Mononuclear cell (primary cell): Measurements from ENCODE around the gene SCYL2. TPM values are rescaled to one million over a fixed set of nuclear protein-coding genes. Genes with fewer than 3 reads are reported as not detected.
"Not testable (repeated sequence)": the region's sequence is repeated elsewhere in the genome, so short reads cannot be mapped to it uniquely, and the experiment has no call there.

ENCODE experiments used
- H3K27me3 ChIP-seq: 2 replicates; pipeline ENCODE4 v1.6.0; 2011; ENCODE audit warnings: low read length, control low read depth; ENCODE audit not compliant: insufficient read depth
- H3K4me1 ChIP-seq: 2 replicates; pipeline ENCODE4 v1.5.1; 2011; ENCODE audit warnings: mild to moderate bottlenecking, low read length, control low read depth; ENCODE audit not compliant: insufficient read depth
- H3K4me3 ChIP-seq: 2 replicates; pipeline ENCODE4 v1.5.1; 2011; ENCODE audit warnings: mild to moderate bottlenecking, low read length, moderate library complexity
- H3K9me3 ChIP-seq: 2 replicates; pipeline ENCODE4 v1.5.1; 2011; ENCODE audit warnings: low read depth, mild to moderate bottlenecking, control low read depth, low read length
- total RNA-seq: library from RNA; depleted of rRNA; stranded (reverse); fragments of >200 nt; gene quantifications from one replicate; pipeline ENCODE4 v1.2.3, GENCODE V29; 2012

SCYL2 gene, protein sequence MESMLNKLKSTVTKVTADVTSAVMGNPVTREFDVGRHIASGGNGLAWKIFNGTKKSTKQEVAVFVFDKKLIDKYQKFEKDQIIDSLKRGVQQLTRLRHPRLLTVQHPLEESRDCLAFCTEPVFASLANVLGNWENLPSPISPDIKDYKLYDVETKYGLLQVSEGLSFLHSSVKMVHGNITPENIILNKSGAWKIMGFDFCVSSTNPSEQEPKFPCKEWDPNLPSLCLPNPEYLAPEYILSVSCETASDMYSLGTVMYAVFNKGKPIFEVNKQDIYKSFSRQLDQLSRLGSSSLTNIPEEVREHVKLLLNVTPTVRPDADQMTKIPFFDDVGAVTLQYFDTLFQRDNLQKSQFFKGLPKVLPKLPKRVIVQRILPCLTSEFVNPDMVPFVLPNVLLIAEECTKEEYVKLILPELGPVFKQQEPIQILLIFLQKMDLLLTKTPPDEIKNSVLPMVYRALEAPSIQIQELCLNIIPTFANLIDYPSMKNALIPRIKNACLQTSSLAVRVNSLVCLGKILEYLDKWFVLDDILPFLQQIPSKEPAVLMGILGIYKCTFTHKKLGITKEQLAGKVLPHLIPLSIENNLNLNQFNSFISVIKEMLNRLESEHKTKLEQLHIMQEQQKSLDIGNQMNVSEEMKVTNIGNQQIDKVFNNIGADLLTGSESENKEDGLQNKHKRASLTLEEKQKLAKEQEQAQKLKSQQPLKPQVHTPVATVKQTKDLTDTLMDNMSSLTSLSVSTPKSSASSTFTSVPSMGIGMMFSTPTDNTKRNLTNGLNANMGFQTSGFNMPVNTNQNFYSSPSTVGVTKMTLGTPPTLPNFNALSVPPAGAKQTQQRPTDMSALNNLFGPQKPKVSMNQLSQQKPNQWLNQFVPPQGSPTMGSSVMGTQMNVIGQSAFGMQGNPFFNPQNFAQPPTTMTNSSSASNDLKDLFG
- total RNA-seq, result 54.8 TPM

DNA sequence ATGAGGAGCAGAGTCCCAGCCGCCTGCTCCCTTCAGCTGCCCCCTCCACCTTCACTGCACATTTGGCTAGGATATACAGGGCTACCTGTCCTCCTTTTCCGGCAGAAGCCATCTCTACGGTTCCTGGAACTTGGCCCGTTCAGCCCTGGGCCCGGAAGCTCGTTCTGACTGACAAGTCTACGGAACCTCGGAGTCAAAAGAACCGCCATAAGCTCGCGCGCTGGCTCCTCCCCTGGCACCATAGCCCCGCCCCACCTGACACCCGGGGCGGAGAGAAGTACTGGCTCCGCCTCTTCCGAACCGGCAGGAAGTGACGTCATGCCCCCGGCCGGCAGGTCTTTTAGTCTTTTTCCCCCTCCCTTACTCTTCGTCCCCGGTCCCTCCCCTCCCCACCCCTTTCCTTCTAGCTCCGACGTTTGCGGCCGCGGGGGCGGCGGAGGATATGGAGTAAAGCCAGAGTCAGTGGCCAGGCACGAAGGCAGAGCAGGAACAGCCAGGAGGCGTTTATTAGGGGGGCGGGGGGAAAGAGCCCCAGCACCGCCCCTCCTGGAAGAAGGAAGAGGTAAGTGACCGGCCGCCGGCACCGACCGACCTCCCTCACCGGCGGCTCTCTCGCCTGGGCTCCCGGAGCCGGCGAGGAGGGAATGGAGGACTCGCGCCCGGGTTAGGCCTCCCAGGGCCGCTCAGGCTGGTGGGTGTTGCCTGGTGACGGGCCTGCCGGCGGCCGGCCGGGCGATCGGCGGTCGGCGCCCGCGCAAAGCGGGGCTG lies at the start of gene SCYL2, which contains the start of gene DEPDC4:
Gene SCYL2, plus strand, starts transcription at position 343 of the 768 bp plus-strand sequence. CDS start 15,794 bp downstream, outside the sequence.
Gene DEPDC4, minus strand, starts transcription at position 245 of the 768 bp plus-strand sequence. Its CDS starts 3 bp downstream, at position 242.
- Histone ChIP-seq H3K9me3 (no peaks in the 10 kb centered on the region), H3K27me3 (no peaks in the 10 kb centered on the region), H3K4me3 (peak within 1 kb of the TSS; percentile 92), H3K4me1 (peaks cover 23% of the 10 kb centered on the region)

- no peaks in the 10 kb centered on the region for H3K9me3 ChIP-seq
- no peak overlapping the region for H3K4me3 ChIP-seq
- no peaks in the 10 kb centered on the region for H3K27me3 ChIP-seq
- peaks cover 4% of the 10 kb centered on the region for H3K4me1 ChIP-seq
Observed at GRCh38 chr12:100219328-100220109, 47.5 kb upstream of the SCYL2 start.

DNA sequence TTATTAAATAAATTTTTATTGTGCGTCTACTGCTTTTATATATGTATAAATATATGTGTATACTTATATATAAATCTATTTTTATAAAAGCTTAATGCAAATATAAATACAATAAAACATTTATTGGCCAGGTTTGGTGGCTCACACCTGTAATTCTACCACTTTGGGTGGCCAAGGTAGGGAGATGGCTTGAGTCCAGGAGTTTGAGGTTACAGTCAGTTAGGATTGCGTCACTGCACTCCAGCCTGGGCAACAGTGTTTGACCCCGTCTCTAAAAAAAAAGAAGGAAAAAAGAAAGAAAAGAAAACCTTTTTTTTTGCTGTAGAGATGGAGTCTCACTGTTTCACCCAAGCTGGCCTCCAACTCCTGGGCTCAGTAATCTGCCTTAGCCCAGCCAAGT lies 45.5 kb upstream of the SCYL2 start:
- H3K4me3 ChIP-seq, result no peak overlapping the region
- H3K27me3 ChIP-seq, result no peaks in the 10 kb centered on the region
- H3K4me1 ChIP-seq, result no peaks in the 10 kb centered on the region
- no peaks in the 10 kb centered on the region for H3K9me3 ChIP-seq

GRCh38 chr12:100222173-100222572 lies 44.8 kb upstream of the SCYL2 start:
- not testable (repeated sequence) for H3K27me3 ChIP-seq, H3K4me3 ChIP-seq, H3K9me3 ChIP-seq, H3K4me1 ChIP-seq

DNA sequence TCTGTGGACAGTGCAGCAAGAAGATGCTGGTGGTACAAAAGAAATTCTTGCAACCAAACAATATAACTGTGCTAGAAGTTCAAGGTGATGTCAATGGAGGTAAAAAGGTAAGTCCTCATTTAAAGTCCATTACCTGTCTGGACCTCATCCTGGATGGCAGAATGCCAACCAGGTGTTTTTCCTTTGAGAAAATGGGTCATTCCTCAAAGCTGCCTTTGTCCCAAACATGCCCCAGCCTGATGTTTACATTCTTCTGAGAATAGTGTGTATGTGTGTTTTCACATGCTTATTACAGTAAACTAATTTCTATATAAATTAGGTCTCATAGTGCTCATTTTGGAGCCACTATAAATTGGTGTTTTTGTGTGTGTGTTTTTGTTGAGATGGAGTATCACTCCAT lies 41.5 kb upstream of the SCYL2 start:
- H3K4me3 ChIP-seq, result no peak overlapping the region
- H3K9me3 ChIP-seq, result no peaks in the 10 kb centered on the region

DNA sequence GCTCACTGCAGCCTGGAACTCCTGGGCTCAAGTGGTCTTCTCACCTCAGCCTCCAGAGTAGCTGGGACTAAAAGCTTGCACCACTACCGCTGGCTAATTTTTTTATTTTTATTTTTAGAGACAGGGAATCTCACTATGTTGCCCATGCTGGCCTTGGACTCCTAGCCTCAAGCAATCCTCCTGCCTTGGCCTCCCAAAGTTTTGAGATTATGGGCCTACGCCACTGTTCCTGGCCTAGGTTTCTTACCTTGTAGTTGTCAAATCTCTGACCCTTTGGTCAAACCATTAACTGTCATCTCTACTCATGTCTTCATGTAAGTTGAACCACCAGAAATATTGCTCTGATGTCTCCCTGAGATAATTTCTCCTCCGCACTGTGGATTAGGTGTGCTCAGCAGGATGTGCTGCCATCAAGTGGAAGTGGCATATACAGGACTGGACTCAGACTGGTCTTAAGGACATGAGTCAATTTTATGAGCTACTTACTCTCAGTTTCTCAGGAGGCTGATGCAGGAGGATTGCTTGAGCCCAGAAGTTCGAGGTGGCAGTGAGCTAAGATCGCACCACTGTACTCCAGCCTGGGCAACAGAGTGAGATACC lies 37.8 kb upstream of the SCYL2 start:
- no peaks in the 10 kb centered on the region for H3K4me1 ChIP-seq
- H3K27me3 ChIP-seq, result no peaks in the 10 kb centered on the region
- no peaks in the 10 kb centered on the region for H3K9me3 ChIP-seq
- H3K4me3 ChIP-seq, result no peak overlapping the region

More for the DNA sequence above, 41.5 kb upstream of the SCYL2 start:
- Histone ChIP-seq H3K4me1 (no peaks in the 10 kb centered on the region), H3K27me3 (no peaks in the 10 kb centered on the region)

DNA sequence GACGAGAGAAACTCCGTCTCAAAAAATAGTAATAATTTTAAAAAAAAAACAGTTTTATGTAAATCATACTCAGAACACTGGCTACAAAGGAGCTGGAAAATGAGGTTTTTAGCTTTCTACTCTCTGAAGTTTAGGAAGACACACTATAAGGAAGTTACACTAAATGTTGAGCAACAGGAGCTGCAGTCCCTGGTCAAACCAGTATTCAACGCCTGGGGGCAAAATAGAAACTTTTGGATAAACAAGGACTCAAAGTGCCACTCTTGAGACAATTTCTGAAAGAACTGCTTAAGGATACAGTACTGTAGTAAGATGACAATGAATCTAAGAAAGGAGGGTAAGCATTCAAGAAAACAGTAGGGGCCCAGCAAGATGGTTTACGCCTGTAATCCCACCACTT lies 37.1 kb upstream of the SCYL2 start:
- Histone ChIP-seq H3K4me3 (no peak overlapping the region), H3K9me3 (no peaks in the 10 kb centered on the region), H3K4me1 (no peaks in the 10 kb centered on the region), H3K27me3 (no peaks in the 10 kb centered on the region)

DNA sequence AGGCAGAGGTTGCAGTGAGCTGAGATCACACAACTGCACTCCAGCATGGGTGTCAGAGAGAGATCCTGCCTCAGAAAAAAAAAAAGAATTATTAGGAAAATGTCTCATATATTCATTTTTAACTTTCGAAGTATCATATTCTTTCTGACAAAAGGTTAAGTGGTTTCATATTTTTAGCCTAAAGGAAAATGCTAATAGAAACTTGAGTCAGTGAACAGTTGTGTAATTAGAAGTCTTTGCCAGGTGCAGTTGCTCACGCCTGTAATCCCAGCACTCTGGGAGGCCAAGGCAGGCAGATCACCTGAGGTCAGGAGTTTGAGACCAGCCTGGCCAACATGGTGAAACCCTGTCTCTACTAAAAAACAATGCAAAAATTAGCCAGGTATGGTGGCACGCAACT lies 35.1 kb upstream of the SCYL2 start:
- not testable (repeated sequence) for H3K9me3 ChIP-seq, H3K4me1 ChIP-seq, H3K27me3 ChIP-seq, H3K4me3 ChIP-seq

DNA sequence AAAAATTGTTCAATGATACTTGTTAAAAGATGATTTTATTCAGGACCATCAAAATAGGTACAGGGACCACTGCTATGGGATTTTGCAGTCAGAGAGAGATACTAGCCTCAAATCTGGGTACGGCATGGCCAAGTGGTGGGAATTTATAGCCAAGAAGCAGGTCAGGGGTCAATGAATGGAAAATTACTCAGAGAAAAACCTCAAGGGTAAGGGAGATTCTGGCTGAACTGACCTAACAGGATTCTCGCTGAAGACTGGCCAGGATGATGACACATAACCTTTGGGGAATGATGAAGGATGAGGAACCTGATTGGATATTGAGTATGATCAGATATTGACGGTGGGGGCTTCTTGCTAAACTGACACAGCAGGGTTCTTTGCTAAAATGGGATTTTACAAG lies 32.8 kb upstream of the SCYL2 start:
- Histone ChIP-seq H3K4me3 (no peak overlapping the region), H3K4me1 (no peaks in the 10 kb centered on the region), H3K27me3 (no peaks in the 10 kb centered on the region), H3K9me3 (no peaks in the 10 kb centered on the region)

DNA sequence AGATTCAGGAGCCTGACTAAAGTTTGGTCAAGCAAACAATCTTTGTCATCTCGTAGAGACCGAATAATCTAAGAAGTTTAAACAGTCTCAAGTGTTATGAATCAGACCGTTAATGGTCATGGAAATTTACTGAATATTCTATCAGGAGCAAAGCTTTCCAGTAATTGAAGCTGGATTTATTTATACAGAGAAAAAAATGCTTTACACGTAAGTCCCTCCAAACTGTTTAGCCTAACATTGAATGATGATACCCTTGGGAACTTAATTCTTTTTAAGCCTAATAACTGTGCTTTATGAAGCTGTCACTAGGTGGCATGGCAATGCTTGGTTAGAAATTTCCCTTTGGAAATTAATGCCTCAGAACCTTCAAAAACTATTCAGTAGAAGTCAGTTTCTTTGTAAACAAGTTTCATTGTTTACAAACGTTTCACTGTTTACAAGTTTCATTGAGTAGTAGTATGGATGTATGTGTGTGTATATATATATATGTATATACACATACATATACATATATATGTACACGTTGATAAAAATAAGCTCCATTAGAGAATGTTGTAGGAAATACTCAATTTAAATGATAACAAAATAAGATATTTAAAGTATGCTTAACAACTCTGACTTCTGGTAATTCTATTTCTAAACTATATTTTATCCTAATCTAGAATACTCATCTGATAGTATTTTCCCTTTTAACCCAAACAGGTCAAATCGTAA lies 32.2 kb upstream of the SCYL2 start:
- H3K4me1 ChIP-seq, result no peaks in the 10 kb centered on the region
- no peak overlapping the region for H3K4me3 ChIP-seq
- H3K27me3 ChIP-seq, result no peaks in the 10 kb centered on the region
- H3K9me3 ChIP-seq, result no peaks in the 10 kb centered on the region

DNA sequence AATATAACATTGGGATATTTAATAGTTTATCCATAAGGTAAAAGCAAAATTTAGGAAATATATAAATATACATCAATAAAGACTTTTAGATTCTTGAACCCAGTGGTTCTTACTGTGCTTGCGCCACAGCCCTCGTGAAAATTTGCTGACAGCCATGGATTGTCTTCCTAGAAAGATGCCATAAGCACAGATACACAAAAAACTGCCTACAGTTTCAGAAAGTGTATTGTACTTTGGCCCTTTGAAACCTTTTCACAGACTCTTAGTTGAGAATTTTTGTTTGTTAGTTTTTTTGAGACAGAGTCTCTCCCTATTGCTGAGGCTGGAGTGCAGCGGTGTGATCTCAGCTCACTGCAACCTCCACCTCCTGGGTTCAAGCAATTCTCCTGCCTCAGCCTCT lies 28.2 kb upstream of the SCYL2 start:
- Histone ChIP-seq H3K9me3 (no peaks in the 10 kb centered on the region), H3K4me3 (no peak overlapping the region), H3K27me3 (no peaks in the 10 kb centered on the region), H3K4me1 (no peaks in the 10 kb centered on the region)

DNA sequence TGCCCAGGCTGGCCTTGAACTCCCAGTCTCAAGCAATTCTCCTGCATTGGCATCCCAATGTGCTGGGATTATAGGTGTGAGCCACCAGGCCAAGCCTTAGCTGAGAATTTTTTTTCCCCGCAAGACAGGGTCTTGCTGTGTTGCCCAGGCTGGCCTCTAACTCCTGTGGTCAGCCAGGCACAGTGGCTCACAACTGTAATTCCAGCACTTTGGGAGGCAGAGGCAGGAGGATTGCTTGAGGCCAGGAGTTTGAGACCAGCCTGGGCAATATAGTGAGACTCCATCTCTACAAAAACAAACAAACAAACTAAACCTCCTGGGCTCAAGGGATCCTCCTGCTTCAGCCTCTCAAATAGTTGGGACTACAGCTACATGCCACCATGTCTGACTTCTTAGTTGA lies 27.4 kb upstream of the SCYL2 start:
- Histone ChIP-seq H3K9me3 (no peaks in the 10 kb centered on the region), H3K4me3 (no peak overlapping the region), H3K27me3 (no peaks in the 10 kb centered on the region), H3K4me1 (no peaks in the 10 kb centered on the region)

DNA sequence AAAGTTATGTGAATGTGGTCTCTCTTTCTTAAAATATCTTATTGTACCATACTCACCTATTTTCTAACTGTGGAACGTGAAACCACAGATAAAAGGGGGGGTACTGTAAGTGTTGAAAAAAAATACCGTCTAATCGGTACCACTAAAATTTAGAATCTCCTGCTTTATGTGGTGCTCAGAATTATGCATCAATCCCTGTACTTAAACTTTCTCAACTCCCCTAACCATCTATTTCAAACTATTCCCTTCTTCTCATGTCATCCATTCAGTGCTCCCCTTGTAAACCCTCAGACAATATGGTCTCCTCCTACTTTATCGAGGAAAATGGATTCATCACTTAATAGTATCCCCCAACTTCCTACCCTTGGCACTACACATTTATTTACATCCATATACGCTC lies 23.8 kb upstream of the SCYL2 start:
- Histone ChIP-seq H3K4me3 (no peak overlapping the region), H3K9me3 (no peaks in the 10 kb centered on the region), H3K27me3 (no peaks in the 10 kb centered on the region), H3K4me1 (no peaks in the 10 kb centered on the region)
